NT2/D1 (cell line): ENCODE results near the gene BABAM2.

Source experiments
- SUZ12 ChIP-seq: IDR thresholded peaks from 2 replicates; pipeline ENCODE4 v1.6.1; 2011; ENCODE audit not compliant: insufficient read length, insufficient read depth; ENCODE audit errors: extremely low read depth
- ZNF274 ChIP-seq: IDR thresholded peaks from 2 replicates; pipeline ENCODE4 v1.6.1; 2011; ENCODE audit warnings: mild to moderate bottlenecking, low read depth, low read length

GRCh38 chr2:28193630-28194403 lies 303.3 kb downstream of the BABAM2 start:
- no peak for TF ChIP-seq SUZ12
- no peak for TF ChIP-seq ZNF274
